Measurements from ENCODE around the gene USP13. TPM values are rescaled to one million over a fixed set of nuclear protein-coding genes. Genes with fewer than 3 reads are reported as not detected.

USP13 gene
- total RNA-seq, 2 donors from 2014 or later: 4.3 to 6.6 TPM

DNA sequence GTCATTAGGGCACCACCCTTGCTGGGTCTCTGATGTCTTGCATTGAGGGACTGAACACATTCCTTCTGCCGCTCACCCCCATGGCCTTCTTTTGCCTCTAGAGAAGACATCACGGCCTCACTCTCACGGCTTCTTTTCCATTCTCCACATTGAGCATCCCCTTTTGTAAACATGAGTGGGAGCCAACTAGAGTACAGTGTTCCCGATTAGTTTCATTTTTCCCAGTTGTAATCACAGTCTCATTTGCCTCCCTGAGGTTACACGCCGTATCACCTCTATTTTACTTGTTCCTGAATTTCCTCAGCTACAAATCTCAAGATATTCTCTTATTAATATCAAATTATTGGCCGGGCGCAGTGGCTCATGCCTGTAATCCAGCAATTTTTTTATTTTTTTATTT, 17.5 kb downstream of the USP13 start:
- no peak for TF ChIP-seq CTCF (IDR thresholded peaks at IDR 0.05)
- no peak overlapping the region for H3K4me3 ChIP-seq

DNA sequence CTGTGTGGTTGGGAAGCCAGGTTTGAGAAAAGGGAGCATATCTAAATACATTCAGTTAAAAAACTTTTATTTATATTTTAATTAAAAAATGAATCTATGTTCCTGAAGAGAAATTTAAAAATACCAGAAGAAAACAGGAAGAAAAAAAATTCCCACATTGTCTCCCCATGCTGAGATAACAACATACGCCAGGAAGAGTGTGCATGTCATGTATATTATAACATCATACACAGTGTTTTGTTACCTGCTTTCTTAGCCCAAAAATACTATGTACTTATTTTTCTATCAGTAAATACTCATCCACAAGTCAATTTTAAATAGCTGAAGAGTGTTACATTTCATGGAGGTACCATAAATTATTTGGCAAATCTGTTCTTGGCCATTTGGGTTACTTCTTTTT, 18.5 kb downstream of the USP13 start:
- Histone ChIP-seq H3K27ac (no peak overlapping the region), H3K4me3 (no peak overlapping the region), H3K9me3 (no peaks in the 10 kb centered on the region), H3K27me3 (no peaks in the 10 kb centered on the region), H3K9ac (ENCODE audit: low read depth in 2 of 2, low read length in 2 of 2) (no peak overlapping the region), H3K4me1 (no peaks in the 10 kb centered on the region), H3K36me3 (no peaks in the 10 kb centered on the region)
- intact Hi-C loops (cut with DNase I): no loop called here
- TF ChIP-seq CTCF (IDR thresholded peaks at IDR 0.05): no peak
- DNase-seq: no peak

More for the DNA sequence above, 17.5 kb downstream of the USP13 start:
- no peak overlapping the region for H3K9ac ChIP-seq (ENCODE audit: low read depth in 2 of 2, low read length in 2 of 2)
- no peaks in the 10 kb centered on the region for H3K9me3 ChIP-seq
- no peaks in the 10 kb centered on the region for H3K27me3 ChIP-seq
- H3K36me3 ChIP-seq: no peaks in the 10 kb centered on the region
- DNase-seq: no peak
- intact Hi-C loops (cut with DNase I): no loop called here
- H3K27ac ChIP-seq: no peak overlapping the region
- H3K4me1 ChIP-seq: no peaks in the 10 kb centered on the region

- no peak for DNase-seq
- H3K27ac ChIP-seq: no peak overlapping the region
These were observed 19.0 kb downstream of the USP13 start for GRCh38 chr3:179671747-179672242.

GRCh38 chr3:179672918-179673317, 20.1 kb downstream of the USP13 start:
- intact Hi-C loops (cut with DNase I): no loop called here
- no peak for TF ChIP-seq CTCF (IDR thresholded peaks at IDR 0.05)
- no peak for DNase-seq
- H3K9me3 ChIP-seq: no peaks in the 10 kb centered on the region
- no peak overlapping the region for H3K9ac ChIP-seq (ENCODE audit: low read depth in 2 of 2, low read length in 2 of 2)
- H3K4me3 ChIP-seq: no peak overlapping the region
- H3K36me3 ChIP-seq: no peaks in the 10 kb centered on the region
- H3K27ac ChIP-seq: no peak overlapping the region
- no peaks in the 10 kb centered on the region for H3K27me3 ChIP-seq
- H3K4me1 ChIP-seq: no peaks in the 10 kb centered on the region

More at GRCh38 chr3:179671747-179672242, 19.0 kb downstream of the USP13 start:
- Histone ChIP-seq H3K4me3 (no peak overlapping the region), H3K9ac (ENCODE audit: low read depth in 2 of 2, low read length in 2 of 2) (no peak overlapping the region), H3K27me3 (no peaks in the 10 kb centered on the region), H3K9me3 (no peaks in the 10 kb centered on the region), H3K36me3 (no peaks in the 10 kb centered on the region), H3K4me1 (no peaks in the 10 kb centered on the region)
- intact Hi-C loops (cut with DNase I): no loop called here
- TF ChIP-seq CTCF (IDR thresholded peaks at IDR 0.05): no peak

DNA sequence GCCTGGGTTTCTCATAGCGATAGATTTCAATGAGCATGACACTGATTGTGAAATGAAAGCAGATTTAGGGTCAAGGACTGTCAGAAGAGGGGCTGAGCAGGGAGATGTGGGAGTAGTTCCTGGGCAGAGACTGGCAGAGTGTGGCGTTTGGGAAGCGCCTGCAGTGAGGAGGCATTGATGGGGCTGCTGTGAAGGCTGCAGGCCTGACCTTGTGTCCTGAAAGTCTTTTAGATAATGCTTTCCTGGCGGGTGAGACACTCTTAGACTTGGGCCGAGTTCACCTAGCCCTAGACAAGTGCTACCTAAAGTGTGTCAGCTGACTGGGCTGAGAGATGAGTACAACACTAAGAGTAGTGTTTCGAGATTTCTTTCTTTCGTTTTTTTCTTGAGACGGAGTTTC, 20.7 kb downstream of the USP13 start:
- DNase-seq: no peak
- intact Hi-C loops (cut with DNase I): no loop called here
- Histone ChIP-seq H3K27ac (no peak overlapping the region), H3K4me1 (no peaks in the 10 kb centered on the region), H3K9ac (ENCODE audit: low read depth in 2 of 2, low read length in 2 of 2) (no peak overlapping the region), H3K9me3 (no peaks in the 10 kb centered on the region), H3K36me3 (no peaks in the 10 kb centered on the region), H3K27me3 (no peaks in the 10 kb centered on the region), H3K4me3 (no peak overlapping the region)
- no peak for TF ChIP-seq CTCF (IDR thresholded peaks at IDR 0.05)

All from colonic mucosa (tissue), 4 donors.